Prostate gland (tissue), 2 donors: ENCODE data around the gene QRFP. TPM values are rescaled to one million over a fixed set of nuclear protein-coding genes. Genes with fewer than 3 reads are reported as not detected.

Source experiments
- DNase-seq: peaks from one replicate; pipeline ENCODE4 v3.0.0-alpha.2; 2019; ENCODE audit warnings: low spot score
- H3K27ac ChIP-seq, 2 donors: fragments of 200-600 bp; sonication (generic); 2 replicates each; pipeline ENCODE4 v1.5.1; 2017 to 2019
- H3K27me3 ChIP-seq: fragments of 200-600 bp; sonication (generic); replicated peaks from 2 replicates; pipeline ENCODE4 v1.5.1; 2019; ENCODE audit not compliant: insufficient read depth
- H3K36me3 ChIP-seq, 2 donors: fragments of 200-600 bp; sonication (generic); 1 replicate in 1 of 2; 2 replicates in 1 of 2; pipeline versions ENCODE4 v1.5.1 to v1.8.1; 2017 to 2019
- H3K4me1 ChIP-seq: fragments of 200-600 bp; sonication (generic); replicated peaks from 2 replicates; pipeline ENCODE4 v1.5.1; 2019
- H3K4me3 ChIP-seq, 2 donors: fragments of 200-600 bp; sonication (generic); 2 replicates each; pipeline ENCODE4 v1.5.1; 2017 to 2019
- H3K9me3 ChIP-seq: fragments of 200-600 bp; sonication (generic); 2 replicates; pipeline ENCODE4 v1.5.1; 2017
- CTCF ChIP-seq, 4 experiments: fragments of 200-600 bp in 2 of 4; fragments of 450-650 bp in 2 of 4; sonication (generic) in 2 of 4; IDR thresholded peaks; 1 replicate in 3 of 4; 2 replicates in 1 of 4; pipeline ENCODE4 v1.5.1; 2016 to 2019; ENCODE audit warnings: antibody characterized with exemption in 4 of 4, mild to moderate bottlenecking in 2 of 4, moderate library complexity in 2 of 4
- POLR2A ChIP-seq: fragments of 450-650 bp; IDR thresholded peaks from one replicate; pipeline ENCODE4 v1.6.1; 2016; ENCODE audit warnings: antibody characterized with exemption, mild to moderate bottlenecking
- POLR2AphosphoS5 ChIP-seq: sonication (generic); formaldehyde crosslinking; IDR thresholded peaks from one replicate; pipeline ENCODE4 v1.6.1; 2017; ENCODE audit warnings: antibody characterized with exemption
- WGBS: methylation state at CpG from one replicate; pipeline ENCODE4 v1.1.5; 2018; 5-methylcytosine and 5-hydroxymethylcytosine counted together
- intact Hi-C: fragments of 100-400 bp; cut with DNase I; formaldehyde crosslinking; loops from one replicate; pipeline ENCODE4 v1.14.2; 2022
- total RNA-seq, 2 donors: library from RNA; depleted of rRNA; stranded (reverse); fragments of >200 nt; gene quantifications; one replicate each; pipeline ENCODE4 v1.1.0, GENCODE V29; 2016

Gene QRFP
- total RNA-seq, 2 donors from 2014 or later, result 1.0 TPM; not detected in 1

GRCh38 chr9:130881516-130881915 is 15.1 kb downstream of the QRFP start:
- no peaks in the 10 kb centered on the region for H3K27me3 ChIP-seq
- H3K27ac ChIP-seq, result no peak overlapping the region
- intact Hi-C loops, result no loop called here
- no peak overlapping the region for H3K4me3 ChIP-seq
- 85% methylated on average over 6 of the region's 6 CpGs for WGBS
- H3K9me3 ChIP-seq, result no peaks in the 10 kb centered on the region
- peaks cover 7 to 45% of the 10 kb centered on the region in 2 donors for H3K36me3 ChIP-seq
- peaks cover 5% of the 10 kb centered on the region for H3K4me1 ChIP-seq
- TF ChIP-seq POLR2A, result no peak
- no peak for TF ChIP-seq POLR2AphosphoS5
- TF ChIP-seq CTCF (IDR thresholded peaks at IDR 0.05), result no peak
- no peak for DNase-seq

- WGBS, result 95% methylated on average over 16 of the region's 16 CpGs
- peaks cover 5% of the 10 kb centered on the region for H3K4me1 ChIP-seq
- TF ChIP-seq POLR2AphosphoS5 (no peak), POLR2A (no peak), CTCF (IDR thresholded peaks at IDR 0.05) (no peak)
- no peaks in the 10 kb centered on the region for H3K9me3 ChIP-seq
- peaks cover 7 to 38% of the 10 kb centered on the region in 2 donors for H3K36me3 ChIP-seq
- no peak overlapping the region for H3K27ac ChIP-seq
- no peak for DNase-seq
- intact Hi-C loops, result no loop called here
- no peaks in the 10 kb centered on the region for H3K27me3 ChIP-seq
- H3K4me3 ChIP-seq, result no peak overlapping the region
These were observed 15.9 kb downstream of the QRFP start for GRCh38 chr9:130880599-130881220.

GRCh38 chr9:130879863-130880411 is 16.7 kb downstream of the QRFP start:
- no peaks in the 10 kb centered on the region for H3K27me3 ChIP-seq
- DNase-seq, result no peak
- 87% methylated on average over 9 of the region's 9 CpGs for WGBS
- intact Hi-C loops, result no loop called here
- no peaks in the 10 kb centered on the region for H3K9me3 ChIP-seq
- TF ChIP-seq CTCF (IDR thresholded peaks at IDR 0.05) (no peak), POLR2AphosphoS5 (no peak), POLR2A (no peak)
- no peak overlapping the region for H3K27ac ChIP-seq
- H3K4me3 ChIP-seq, result no peak overlapping the region
- H3K4me1 ChIP-seq, result peaks cover 5% of the 10 kb centered on the region
- H3K36me3 ChIP-seq, result peaks cover 7 to 33% of the 10 kb centered on the region in 2 donors

GRCh38 chr9:130878295-130878694 is 18.3 kb downstream of the QRFP start:
- no peaks in the 10 kb centered on the region for H3K9me3 ChIP-seq
- no peak for DNase-seq
- H3K27me3 ChIP-seq, result no peaks in the 10 kb centered on the region
- TF ChIP-seq CTCF (IDR thresholded peaks at IDR 0.05), result no peak
- TF ChIP-seq POLR2AphosphoS5, result no peak
- TF ChIP-seq POLR2A, result no peak
- peaks cover 7% of the 10 kb centered on the region for H3K4me1 ChIP-seq
- WGBS, result 89% methylated on average over 6 of the region's 6 CpGs
- peaks cover 7 to 17% of the 10 kb centered on the region in 2 donors for H3K36me3 ChIP-seq
- intact Hi-C loops, result no loop called here
- H3K4me3 ChIP-seq, result no peak overlapping the region
- H3K27ac ChIP-seq, result no peak overlapping the region

GRCh38 chr9:130877300-130877699 is 19.3 kb downstream of the QRFP start:
- intact Hi-C loops, result no loop called here
- WGBS, result 97% methylated on average over 6 of the region's 6 CpGs
- H3K36me3 ChIP-seq, result peaks cover 7 to 17% of the 10 kb centered on the region in 2 donors

More at GRCh38 chr9:130877300-130877699, 19.3 kb downstream of the QRFP start:
- Histone ChIP-seq H3K27me3 (no peaks in the 10 kb centered on the region), H3K27ac (no peak overlapping the region), H3K9me3 (no peaks in the 10 kb centered on the region), H3K4me1 (peaks cover 15% of the 10 kb centered on the region), H3K4me3 (no peak overlapping the region)
- DNase-seq, result no peak
- TF ChIP-seq POLR2AphosphoS5, result no peak
- no peak for TF ChIP-seq POLR2A
- TF ChIP-seq CTCF (IDR thresholded peaks at IDR 0.05), result no peak
